BLaER1 treated with 17β-estradiol and CSF1 and Interleukin-3, amounts not matched to agents 10 nM and 100 nM (cell line): ENCODE data around the gene ALDOA.

Source experiments
- H3K27ac ChIP-seq, 11 experiments: shearing (Covaris generic); formaldehyde crosslinking; 2 replicates each; pipeline ENCODE4 v1.8.1; 2022
- H3K27me3 ChIP-seq, 11 experiments: shearing (Covaris generic); formaldehyde crosslinking; 2 replicates each; pipeline ENCODE4 v1.8.1; 2022
- H3K36me3 ChIP-seq, 11 experiments: shearing (Covaris generic); formaldehyde crosslinking; 2 replicates each; pipeline ENCODE4 v1.8.1; 2022
- H3K4me1 ChIP-seq, 10 experiments: shearing (Covaris generic); formaldehyde crosslinking; 2 replicates each; pipeline ENCODE4 v1.8.1; 2022
- H3K4me2 ChIP-seq, 11 experiments: shearing (Covaris generic); formaldehyde crosslinking; 2 replicates each; pipeline ENCODE4 v1.8.1; 2022
- H3K4me3 ChIP-seq, 10 experiments: shearing (Covaris generic); formaldehyde crosslinking; 2 replicates each; pipeline ENCODE4 v1.8.1; 2022
- H3K9ac ChIP-seq, 11 experiments: shearing (Covaris generic); formaldehyde crosslinking; 2 replicates each; pipeline ENCODE4 v1.8.1; 2022
- H3K9me3 ChIP-seq, 11 experiments: shearing (Covaris generic); formaldehyde crosslinking; replicated peaks in 1 of 11; 2 replicates each; pipeline ENCODE4 v1.8.1; 2022
- H4K20me1 ChIP-seq, 11 experiments: shearing (Covaris generic); formaldehyde crosslinking; 2 replicates each; pipeline ENCODE4 v1.8.1; 2022
- Cebpa-rat ChIP-seq, 11 experiments: shearing (Covaris generic); IDR thresholded peaks; 2 replicates each; pipeline ENCODE4 v1.8.1; 2022

Gene ALDOA

DNA sequence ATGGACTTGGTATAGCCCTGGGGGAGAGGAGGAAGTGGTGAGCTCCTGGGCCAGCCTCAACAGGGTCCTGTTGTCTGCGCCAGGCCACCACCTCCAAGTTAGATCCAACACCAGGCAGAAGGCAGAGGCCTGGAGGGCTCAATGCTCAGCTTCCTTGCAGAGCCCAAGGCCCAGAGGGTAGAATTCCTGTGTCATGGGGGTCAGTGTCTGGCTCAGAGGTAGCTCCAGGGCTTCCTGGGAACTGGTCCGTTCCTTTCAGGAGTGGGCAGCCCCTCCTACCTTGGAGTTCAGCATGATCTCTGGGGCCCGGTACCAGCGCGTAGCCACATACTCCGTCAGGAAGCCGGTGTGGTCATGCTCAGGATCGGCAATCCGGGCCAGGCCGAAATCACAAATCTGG is 52.2 kb downstream of the ALDOA start:
- TF ChIP-seq Cebpa-rat (IDR thresholded peaks at IDR 0.05), result no peak
- H3K36me3 ChIP-seq, result peaks cover 12 to 87% (median 48%) of the 10 kb centered on the region in 11 experiments; a peak in 21 of 22 replicates

DNA sequence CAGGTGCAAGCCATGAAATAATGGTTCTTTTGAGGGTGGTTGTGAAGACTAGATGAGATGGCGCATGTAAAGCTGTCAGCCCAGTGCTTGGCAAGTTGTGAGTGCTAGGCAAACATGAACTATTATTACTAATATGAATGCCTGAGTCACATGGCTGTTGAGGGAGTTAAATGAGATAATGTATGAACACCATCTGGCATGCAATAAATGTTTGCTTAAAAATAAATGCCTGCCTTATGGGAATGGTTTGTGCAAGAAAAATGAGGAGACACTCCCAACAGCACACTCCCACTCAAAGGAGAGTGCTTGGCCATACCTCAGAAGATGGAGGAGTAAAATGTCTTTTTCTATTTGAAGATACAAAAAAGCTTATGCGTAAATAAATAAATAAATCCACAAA is 53.9 kb downstream of the ALDOA start:
- no peak overlapping the region for H3K4me2 ChIP-seq
- H3K27me3 ChIP-seq, result no peaks in the 10 kb centered on the region
- H3K4me1 ChIP-seq, result peaks cover 28 to 48% (median 38%) of the 10 kb centered on the region in 10 experiments
- no peaks in the 10 kb centered on the region for H3K9me3 ChIP-seq
- TF ChIP-seq Cebpa-rat (IDR thresholded peaks at IDR 0.05), result no peak
- no peak overlapping the region for H3K4me3 ChIP-seq
- H4K20me1 ChIP-seq, result no peaks in the 10 kb centered on the region; a peak in 1 of 22 replicates
- H3K36me3 ChIP-seq, result peaks cover 12 to 71% (median 44%) of the 10 kb centered on the region in 11 experiments; a peak in 21 of 22 replicates
- H3K27ac ChIP-seq, result no peak overlapping the region
- no peak overlapping the region for H3K9ac ChIP-seq

More for the DNA sequence above, 52.2 kb downstream of the ALDOA start:
- Histone ChIP-seq H3K4me1 (peaks cover 23 to 47% (median 34%) of the 10 kb centered on the region in 10 experiments), H3K27ac (no peak overlapping the region), H3K4me2 (no peak overlapping the region), H3K27me3 (no peaks in the 10 kb centered on the region), H3K9ac (no peak overlapping the region), H3K9me3 (no peaks in the 10 kb centered on the region), H3K4me3 (no peak overlapping the region), H4K20me1 (no peaks in the 10 kb centered on the region; a peak in 1 of 22 replicates)
